NCI-H146 (cell line): ENCODE measurements around the gene PREX1.
"Not testable (repeated sequence)": the region's sequence is repeated elsewhere in the genome, so short reads cannot be mapped to it uniquely, and the experiment has no call there.

ENCODE experiments used
- DNase-seq: peaks from one replicate; lab custom pipeline; 2025; lab: John Stamatoyannopoulos, UW

Gene PREX1

GRCh38 chr20:48774696-48775095 is 53.1 kb downstream of the PREX1 start:
- no peak for DNase-seq

GRCh38 chr20:48773837-48774418 is 53.9 kb downstream of the PREX1 start:
- DNase-seq: no peak

- no peak for DNase-seq
Measured at GRCh38 chr20:48772183-48772976, 55.4 kb downstream of the PREX1 start.

- DNase-seq: no peak
Measured at GRCh38 chr20:48771542-48771941, 56.3 kb downstream of the PREX1 start.

- no peak for DNase-seq
Measured at GRCh38 chr20:48770700-48771442, 56.9 kb downstream of the PREX1 start.

- DNase-seq: peak; percentile 87
Measured at GRCh38 chr20:48769069-48769983, 58.5 kb downstream of the PREX1 start.

- DNase-seq: no peak
Measured at GRCh38 chr20:48766961-48767960, 60.5 kb downstream of the PREX1 start.

- peak; percentile 76 for DNase-seq
Measured at GRCh38 chr20:48766205-48766604, 61.6 kb downstream of the PREX1 start.

GRCh38 chr20:48765359-48765758 is 62.4 kb downstream of the PREX1 start:
- DNase-seq: peak; percentile 78

- no peak for DNase-seq
Measured at GRCh38 chr20:48763216-48763914, 64.4 kb downstream of the PREX1 start.

- DNase-seq: no peak
Measured at GRCh38 chr20:48761874-48762273, 65.9 kb downstream of the PREX1 start.

GRCh38 chr20:48761023-48761785 is 66.6 kb downstream of the PREX1 start:
- DNase-seq: peak; percentile 89

GRCh38 chr20:48760403-48760983 is 67.3 kb downstream of the PREX1 start:
- peak; percentile 49 for DNase-seq

- DNase-seq: peak; percentile 95
Measured at GRCh38 chr20:48759631-48760245, 68.1 kb downstream of the PREX1 start.

- peak; percentile 96 for DNase-seq
Measured at GRCh38 chr20:48758206-48758820, 69.5 kb downstream of the PREX1 start.

- not testable (repeated sequence) for DNase-seq
Measured at GRCh38 chr20:48756774-48757173, 71.0 kb downstream of the PREX1 start.

- DNase-seq: peak; percentile 89
Measured at GRCh38 chr20:48754292-48754691, 73.5 kb downstream of the PREX1 start.

- DNase-seq: no peak
Measured at GRCh38 chr20:48752963-48753362, 74.8 kb downstream of the PREX1 start.
